ENCODE results near the gene HLX. TPM values are rescaled to one million over a fixed set of nuclear protein-coding genes. Genes with fewer than 3 reads are reported as not detected.

The HLX gene
- not detected for total RNA-seq

GRCh38 chr1:220879076-220879508 is at the start of gene HLX:
TSS of gene HLX (plus strand) at chr1:220879443. CDS start at chr1:220879858, 415 bp downstream.
- no peak for DNase-seq

GRCh38 chr1:220833436-220833835 is 45.8 kb upstream of the HLX start:
- DNase-seq = no peak

- DNase-seq = no peak
These were observed 44.9 kb upstream of the HLX start for GRCh38 chr1:220834155-220834870.

- DNase-seq = no peak
These were observed 40.7 kb upstream of the HLX start for GRCh38 chr1:220838578-220838977.

GRCh38 chr1:220839474-220839873 is 39.8 kb upstream of the HLX start:
- no peak for DNase-seq

GRCh38 chr1:220841293-220841692 is 38.0 kb upstream of the HLX start:
- no peak for DNase-seq

- DNase-seq = no peak
These were observed 35.7 kb upstream of the HLX start for GRCh38 chr1:220843481-220844011.

GRCh38 chr1:220852408-220852807 is 26.8 kb upstream of the HLX start:
- no peak for DNase-seq

- no peak for DNase-seq
These were observed 6.9 kb upstream of the HLX start for GRCh38 chr1:220872296-220872695.

GRCh38 chr1:220873087-220873486 is 6.2 kb upstream of the HLX start:
- no peak for DNase-seq

- no peak for DNase-seq
These were observed 5.2 kb upstream of the HLX start for GRCh38 chr1:220873868-220874655.

GRCh38 chr1:220875260-220875659 is 4.0 kb upstream of the HLX start:
- no peak for DNase-seq

- DNase-seq = no peak
These were observed 2.5 kb upstream of the HLX start for GRCh38 chr1:220876511-220877376.

GRCh38 chr1:220877377-220878095 is 1.7 kb upstream of the HLX start:
- no peak for DNase-seq

- no peak for DNase-seq
These were observed 810 bp upstream of the HLX start for GRCh38 chr1:220878191-220879075.

- no peak for DNase-seq
These were observed 492 bp downstream of the HLX start for GRCh38 chr1:220879509-220880361.

- DNase-seq = no peak
These were observed 1.1 kb downstream of the HLX start for GRCh38 chr1:220880362-220880670.

- no peak for DNase-seq
These were observed 1.7 kb downstream of the HLX start for GRCh38 chr1:220880726-220881506.

GRCh38 chr1:220882061-220882891 is 3.0 kb downstream of the HLX start:
- DNase-seq = no peak

All from effector CD4-positive, alpha-beta T cell (primary cell).